Mucosa of rectum (tissue), 2 donors: ENCODE data around the gene WASHC4.

ENCODE experiments used
- H3K27ac ChIP-seq, 2 donors: one replicate each; pipeline ENCODE4 v1.7.0; 2013; ENCODE audit warnings: inconsistent platforms in 2 of 2, low read depth in 2 of 2, low read length in 2 of 2
- H3K27me3 ChIP-seq, 2 donors: one replicate each; pipeline ENCODE4 v1.7.0; 2013; ENCODE audit warnings: low read length in 2 of 2; ENCODE audit not compliant: control insufficient read depth in 2 of 2, insufficient read depth in 2 of 2
- H3K36me3 ChIP-seq, 2 donors: one replicate each; pipeline ENCODE4 v1.7.0; 2013; ENCODE audit warnings: low read length in 2 of 2; ENCODE audit not compliant: control insufficient read depth in 2 of 2, insufficient read depth in 2 of 2
- H3K4me1 ChIP-seq, 2 donors: one replicate each; pipeline ENCODE4 v1.7.0; 2013; ENCODE audit warnings: low read length in 2 of 2, mild to moderate bottlenecking in 1 of 2; ENCODE audit not compliant: control insufficient read depth in 2 of 2, insufficient read depth in 2 of 2
- H3K4me3 ChIP-seq, 2 donors: one replicate each; pipeline ENCODE4 v1.7.0; 2013; ENCODE audit warnings: low read length in 2 of 2
- H3K9ac ChIP-seq, 2 donors: one replicate each; pipeline ENCODE4 v1.7.0; 2013; ENCODE audit warnings: low read length in 2 of 2, low read depth in 1 of 2, mild to moderate bottlenecking in 1 of 2
- H3K9me3 ChIP-seq, 2 donors: one replicate each; pipeline ENCODE4 v1.7.0; 2013; ENCODE audit warnings: low read length in 2 of 2; ENCODE audit not compliant: control insufficient read depth in 2 of 2
- donor health status: healthy.
- donor health status: Normal muscosa, but diverticular disease.

The WASHC4 gene

GRCh38 chr12:105204127-105204526 lies 96.6 kb downstream of the WASHC4 start:
- Histone ChIP-seq H3K27me3 (no peaks in the 10 kb centered on the region), H3K27ac (no peak overlapping the region), H3K9ac (no peak overlapping the region), H3K4me3 (no peak overlapping the region), H3K4me1 (no peaks in the 10 kb centered on the region), H3K9me3 (no peaks in the 10 kb centered on the region), H3K36me3 (peaks cover 70 to 72% of the 10 kb centered on the region in 2 donors)

GRCh38 chr12:105204916-105205315 lies 97.4 kb downstream of the WASHC4 start:
- peak overlapping the region in 1 of 2 donors; percentile 18 for H3K27ac ChIP-seq
- no peak overlapping the region for H3K9ac ChIP-seq
- H3K27me3 ChIP-seq: no peaks in the 10 kb centered on the region
- peaks cover 70 to 71% of the 10 kb centered on the region in 2 donors for H3K36me3 ChIP-seq
- H3K9me3 ChIP-seq: no peaks in the 10 kb centered on the region
- no peaks in the 10 kb centered on the region for H3K4me1 ChIP-seq
- H3K4me3 ChIP-seq: no peak overlapping the region

GRCh38 chr12:105205322-105206048 lies 98.0 kb downstream of the WASHC4 start:
- peaks cover 68% of the 10 kb centered on the region in 2 donors for H3K36me3 ChIP-seq
- H3K27me3 ChIP-seq: no peaks in the 10 kb centered on the region
- H3K4me1 ChIP-seq: no peaks in the 10 kb centered on the region
- no peak overlapping the region for H3K9ac ChIP-seq
- peak overlapping the region; percentile 26 to 34 for H3K27ac ChIP-seq
- H3K9me3 ChIP-seq: no peaks in the 10 kb centered on the region
- no peak overlapping the region for H3K4me3 ChIP-seq

- no peak overlapping the region for H3K9ac ChIP-seq
- no peak overlapping the region for H3K4me3 ChIP-seq
- no peaks in the 10 kb centered on the region for H3K4me1 ChIP-seq
- no peaks in the 10 kb centered on the region for H3K27me3 ChIP-seq
- H3K36me3 ChIP-seq: peaks cover 69% of the 10 kb centered on the region in 2 donors
- no peak overlapping the region for H3K27ac ChIP-seq
- H3K9me3 ChIP-seq: no peaks in the 10 kb centered on the region
Observed at GRCh38 chr12:105206686-105207374, 99.3 kb downstream of the WASHC4 start.

GRCh38 chr12:105209091-105209490 lies 101.6 kb downstream of the WASHC4 start:
- Histone ChIP-seq H3K9ac (no peak overlapping the region), H3K4me3 (no peak overlapping the region), H3K27me3 (no peaks in the 10 kb centered on the region), H3K9me3 (no peaks in the 10 kb centered on the region), H3K27ac (no peak overlapping the region), H3K4me1 (peaks cover 0 to 3% of the 10 kb centered on the region in 2 donors), H3K36me3 (peaks cover 51 to 53% of the 10 kb centered on the region in 2 donors)

- no peaks in the 10 kb centered on the region for H3K9me3 ChIP-seq
- no peak overlapping the region for H3K4me3 ChIP-seq
- H3K27ac ChIP-seq: no peak overlapping the region
- H3K27me3 ChIP-seq: no peaks in the 10 kb centered on the region
- H3K4me1 ChIP-seq: peaks cover 10 to 14% of the 10 kb centered on the region in 2 donors
- H3K36me3 ChIP-seq: peaks cover 36 to 37% of the 10 kb centered on the region in 2 donors
- no peak overlapping the region for H3K9ac ChIP-seq
Observed at GRCh38 chr12:105212438-105212837, 104.9 kb downstream of the WASHC4 start.

GRCh38 chr12:105214148-105214547 lies 106.6 kb downstream of the WASHC4 start:
- Histone ChIP-seq H3K9ac (no peak overlapping the region), H3K27ac (peak overlapping the region; percentile 68 to 91), H3K36me3 (peaks cover 36 to 39% of the 10 kb centered on the region in 2 donors), H3K4me1 (peaks cover 10 to 14% of the 10 kb centered on the region in 2 donors), H3K27me3 (no peaks in the 10 kb centered on the region), H3K4me3 (no peak overlapping the region), H3K9me3 (no peaks in the 10 kb centered on the region)

- H3K27ac ChIP-seq: peak overlapping the region; percentile 87 to 91
- peaks cover 36 to 38% of the 10 kb centered on the region in 2 donors for H3K36me3 ChIP-seq
- H3K9me3 ChIP-seq: no peaks in the 10 kb centered on the region
- H3K4me3 ChIP-seq: peak overlapping the region in 1 of 2 donors; percentile 26
- peaks cover 10 to 17% of the 10 kb centered on the region in 2 donors for H3K4me1 ChIP-seq
- H3K9ac ChIP-seq: peak overlapping the region in 1 of 2 donors; percentile 48
- H3K27me3 ChIP-seq: no peaks in the 10 kb centered on the region
Observed at GRCh38 chr12:105214670-105215375, 107.3 kb downstream of the WASHC4 start.

- peaks cover 19 to 30% of the 10 kb centered on the region in 2 donors for H3K4me1 ChIP-seq
- H3K27me3 ChIP-seq: no peaks in the 10 kb centered on the region
- H3K4me3 ChIP-seq: no peak overlapping the region
- no peak overlapping the region for H3K27ac ChIP-seq
- H3K9me3 ChIP-seq: no peaks in the 10 kb centered on the region
- H3K36me3 ChIP-seq: peaks cover 41 to 42% of the 10 kb centered on the region in 2 donors
- no peak overlapping the region for H3K9ac ChIP-seq
Observed at GRCh38 chr12:105218434-105218833, 110.9 kb downstream of the WASHC4 start.
